Mucosa of descending colon (tissue), 3 donors: ENCODE results near the gene BHLHA9. TPM values are rescaled to one million over a fixed set of nuclear protein-coding genes. Genes with fewer than 3 reads are reported as not detected.

Source experiments
- ATAC-seq: fragments of 200-7000 bp; cut with Tn5 transposase; one replicate; pipeline ENCODE4 v1.9.1; 2020; ENCODE audit warnings: mild to moderate bottlenecking, moderate library complexity
- DNase-seq, 3 donors: peaks; one replicate each; pipeline ENCODE4 v3.0.0-alpha.2; 2020
- H3K36me3 ChIP-seq: fragments of 200-600 bp; one replicate; pipeline ENCODE4 v1.8.0; 2021; ENCODE audit warnings: low read depth, mild to moderate bottlenecking
- H3K4me1 ChIP-seq: fragments of 200-600 bp; one replicate; pipeline ENCODE4 v1.8.0; 2021; ENCODE audit warnings: low read depth, mild to moderate bottlenecking
- H3K4me3 ChIP-seq: fragments of 200-600 bp; one replicate; pipeline ENCODE4 v1.8.0; 2021; ENCODE audit warnings: mild to moderate bottlenecking
- H3K9me3 ChIP-seq: fragments of 200-600 bp; one replicate; pipeline ENCODE4 v1.8.0; 2021; ENCODE audit warnings: mild to moderate bottlenecking
- intact Hi-C, 2 donors: fragments of 100-400 bp; cut with DNase I in 1 of 2; cut with micrococcal nuclease in 1 of 2; formaldehyde crosslinking; loops; one replicate each; pipeline versions ENCODE4 v1.11.0 to v1.11.1; 2022; cut with DNase I, micrococcal nuclease
- total RNA-seq, 3 donors: library from RNA; stranded (reverse); fragmentation: NEBNext Ultra II Directional in 2 of 3; extraction: Animal tissue kit (Norgen Biotek cat#: 25700) in 2 of 3; gene quantifications; one replicate each; pipeline versions ENCODE4 v1.2.1 to v1.2.4, GENCODE V29; 2021 to 2023
- TF ChIP-seq, protein P1 (sequence below): fragments of 200-600 bp; IDR thresholded peaks from one replicate; pipeline ENCODE4 v1.8.0; 2022; ENCODE audit warnings: antibody characterized with exemption, mild to moderate bottlenecking
- donor health status: DM: no; HTN: no; CAD: no; lungs with moderate emphysema.
- donor health status: DM: no; HTN: no; CAD: no.
- donor health status: DM: no; HTN: yes; CAD: no.

BHLHA9 gene
- total RNA-seq, 3 donors from 2014 or later, result not detected

DNA sequence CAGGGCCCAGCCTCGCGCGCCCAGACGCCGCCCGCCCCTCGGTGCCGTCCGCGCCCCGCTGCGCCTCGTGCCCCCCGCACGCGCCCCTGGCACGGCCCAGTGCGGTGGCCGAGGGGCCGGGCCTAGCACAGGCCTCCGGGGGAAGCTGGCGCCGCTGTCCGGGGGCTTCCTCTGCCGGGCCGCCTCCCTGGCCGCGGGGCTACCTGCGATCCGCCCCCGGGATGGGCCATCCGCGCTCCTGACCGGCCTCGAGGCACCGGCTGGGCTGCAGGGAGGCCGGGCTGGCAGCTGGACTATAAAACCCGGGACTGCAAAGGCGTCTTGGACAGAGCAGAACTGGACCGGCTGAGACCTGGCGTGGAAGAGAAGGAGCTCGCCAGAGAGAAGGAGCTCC is 783 bp downstream of the BHLHA9 start:
- no peak for DNase-seq
- TF ChIP-seq, protein P1, sequence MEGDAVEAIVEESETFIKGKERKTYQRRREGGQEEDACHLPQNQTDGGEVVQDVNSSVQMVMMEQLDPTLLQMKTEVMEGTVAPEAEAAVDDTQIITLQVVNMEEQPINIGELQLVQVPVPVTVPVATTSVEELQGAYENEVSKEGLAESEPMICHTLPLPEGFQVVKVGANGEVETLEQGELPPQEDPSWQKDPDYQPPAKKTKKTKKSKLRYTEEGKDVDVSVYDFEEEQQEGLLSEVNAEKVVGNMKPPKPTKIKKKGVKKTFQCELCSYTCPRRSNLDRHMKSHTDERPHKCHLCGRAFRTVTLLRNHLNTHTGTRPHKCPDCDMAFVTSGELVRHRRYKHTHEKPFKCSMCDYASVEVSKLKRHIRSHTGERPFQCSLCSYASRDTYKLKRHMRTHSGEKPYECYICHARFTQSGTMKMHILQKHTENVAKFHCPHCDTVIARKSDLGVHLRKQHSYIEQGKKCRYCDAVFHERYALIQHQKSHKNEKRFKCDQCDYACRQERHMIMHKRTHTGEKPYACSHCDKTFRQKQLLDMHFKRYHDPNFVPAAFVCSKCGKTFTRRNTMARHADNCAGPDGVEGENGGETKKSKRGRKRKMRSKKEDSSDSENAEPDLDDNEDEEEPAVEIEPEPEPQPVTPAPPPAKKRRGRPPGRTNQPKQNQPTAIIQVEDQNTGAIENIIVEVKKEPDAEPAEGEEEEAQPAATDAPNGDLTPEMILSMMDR, result no peak
- Histone ChIP-seq H3K36me3 (no peaks in the 10 kb centered on the region), H3K4me3 (no peak overlapping the region), H3K4me1 (peaks cover 4% of the 10 kb centered on the region), H3K9me3 (no peaks in the 10 kb centered on the region)
- no peak for ATAC-seq
- intact Hi-C loops, result loop anchor here in 1 of 2 donors (5.0 to 10.0 kb wide), 2 partner anchors 61 to 244 kb away; partner anchors contain the start of gene INPP5K

DNA sequence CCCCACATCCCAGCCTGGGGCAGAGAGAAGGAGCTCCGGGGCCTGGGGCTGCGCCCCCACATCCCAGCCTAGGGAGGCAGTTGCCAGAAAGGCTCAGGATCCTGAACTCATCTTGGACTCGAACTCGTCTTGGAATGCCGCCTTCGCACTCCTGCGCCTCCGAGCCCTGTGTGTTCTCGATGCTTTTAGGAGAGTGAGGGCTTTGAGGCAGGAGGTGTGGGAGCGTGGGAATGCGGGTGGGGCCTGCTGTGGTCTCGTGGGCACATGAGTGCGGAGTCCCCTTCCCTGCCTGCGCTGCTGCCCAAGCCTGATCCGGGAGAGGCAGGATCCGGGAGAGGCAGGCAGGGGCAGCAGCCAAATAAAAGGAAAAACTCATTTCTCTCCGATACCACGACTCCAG is 1.2 kb downstream of the BHLHA9 start:
- Histone ChIP-seq H3K9me3 (no peaks in the 10 kb centered on the region), H3K36me3 (no peaks in the 10 kb centered on the region), H3K4me3 (no peak overlapping the region), H3K4me1 (peaks cover 4% of the 10 kb centered on the region)
- DNase-seq, result no peak
- ATAC-seq, result no peak
- TF ChIP-seq, protein P1, result no peak
- intact Hi-C loops, result loop anchor here in 1 of 2 donors (5.0 to 10.0 kb wide), 2 partner anchors 61 to 243 kb away; partner anchors contain the start of gene INPP5K

DNA sequence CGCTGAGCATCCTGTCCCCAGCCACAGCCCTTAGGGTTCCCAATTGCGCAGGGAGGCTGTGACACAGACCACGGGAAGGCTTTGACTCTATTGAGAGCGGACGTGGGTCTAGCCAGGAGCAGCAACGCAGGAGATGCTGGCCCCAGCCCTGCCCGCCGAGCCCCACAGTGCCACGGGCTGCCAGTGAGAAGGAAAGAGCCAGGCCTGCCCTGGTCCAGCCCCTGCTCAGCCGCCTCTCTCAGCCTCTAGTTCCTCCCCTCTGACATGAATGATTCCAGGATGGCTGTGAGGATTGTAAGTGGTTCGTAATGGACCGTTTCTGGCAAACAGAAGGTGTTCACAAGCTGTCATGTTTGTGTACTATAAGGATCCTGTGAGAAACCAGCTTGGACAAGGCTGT is 2.5 kb downstream of the BHLHA9 start:
- no peak for ATAC-seq
- intact Hi-C loops, result loop anchor here in 1 of 2 donors (5.0 to 10.0 kb wide), 2 partner anchors 60 to 242 kb away; partner anchors contain the start of gene INPP5K

DNA sequence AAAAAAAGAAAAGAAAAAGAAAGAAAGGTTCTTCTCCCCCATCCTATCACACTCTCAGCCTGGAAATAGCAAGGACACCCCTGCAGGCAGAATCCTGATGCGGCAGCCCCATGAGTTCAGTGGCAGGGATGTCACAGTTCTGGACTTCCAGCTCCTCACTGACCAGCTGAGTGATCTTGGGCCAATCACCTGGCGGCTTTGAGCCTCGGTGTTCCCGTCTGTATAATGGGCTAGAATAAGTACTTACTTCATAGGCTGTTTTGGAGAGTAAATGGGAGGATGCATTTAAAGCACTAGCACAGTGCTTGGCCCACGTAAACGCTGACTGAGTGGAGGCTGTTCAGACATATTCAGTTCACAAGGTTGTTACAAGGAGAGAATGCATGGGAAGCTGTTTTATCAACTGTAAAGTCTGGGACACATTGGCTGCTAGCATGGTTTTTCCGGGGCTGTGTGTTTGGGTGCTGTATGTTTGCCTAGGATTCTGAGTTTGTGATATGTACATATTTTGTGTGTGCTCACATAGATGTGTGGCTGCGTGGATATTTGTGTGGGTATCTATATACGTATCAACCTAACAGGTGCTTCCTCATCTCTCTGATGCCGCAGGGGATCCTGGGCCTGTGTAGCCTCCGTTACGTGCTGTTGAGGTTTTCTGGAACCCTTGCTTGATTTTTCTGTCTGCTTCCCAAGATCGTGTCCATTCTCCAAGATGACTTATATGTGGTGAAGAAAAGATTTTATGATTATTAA is 3.4 kb downstream of the BHLHA9 start:
- H3K9me3 ChIP-seq, result no peaks in the 10 kb centered on the region
- intact Hi-C loops, result loop anchor here in 1 of 2 donors (5.0 to 10.0 kb wide), 2 partner anchors 59 to 241 kb away; partner anchors contain the start of gene INPP5K
- no peak for ATAC-seq

More for the DNA sequence above, 2.5 kb downstream of the BHLHA9 start:
- Histone ChIP-seq H3K4me1 (peaks cover 4% of the 10 kb centered on the region), H3K4me3 (no peak overlapping the region), H3K36me3 (no peaks in the 10 kb centered on the region), H3K9me3 (no peaks in the 10 kb centered on the region)
- TF ChIP-seq, protein P1, result no peak
- no peak for DNase-seq

DNA sequence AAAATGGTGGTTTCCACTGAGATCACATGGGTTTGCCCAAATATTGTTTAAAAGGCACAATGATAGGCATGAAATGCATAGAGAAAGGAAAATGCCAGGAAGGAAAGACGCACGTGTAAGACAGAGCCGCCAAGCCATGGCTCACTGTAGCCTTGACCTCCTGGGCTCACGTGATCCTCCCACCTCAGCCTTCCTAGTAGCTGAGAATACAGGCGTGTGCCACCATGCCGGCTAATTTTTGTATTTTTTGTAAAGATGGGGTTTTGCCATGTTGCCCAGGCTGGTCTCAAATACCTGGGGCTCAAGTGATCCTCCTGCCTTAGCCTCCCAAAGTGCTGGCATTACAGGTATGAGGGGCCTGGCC is 4.0 kb downstream of the BHLHA9 start:
- no peak for DNase-seq
- no peak for ATAC-seq
- TF ChIP-seq, protein P1, result no peak
- no peaks in the 10 kb centered on the region for H3K9me3 ChIP-seq
- intact Hi-C loops, result loop anchor here in 1 of 2 donors (5.0 to 10.0 kb wide), 2 partner anchors 58 to 241 kb away; partner anchors contain the start of gene INPP5K
- no peak overlapping the region for H3K4me3 ChIP-seq
- no peaks in the 10 kb centered on the region for H3K36me3 ChIP-seq
- peaks cover 4% of the 10 kb centered on the region for H3K4me1 ChIP-seq

More for the DNA sequence above, 3.4 kb downstream of the BHLHA9 start:
- TF ChIP-seq, protein P1, result no peak
- Histone ChIP-seq H3K4me1 (peaks cover 4% of the 10 kb centered on the region), H3K36me3 (no peaks in the 10 kb centered on the region), H3K4me3 (no peak overlapping the region)
- no peak for DNase-seq
